Measurements from ENCODE around the gene WNT7A. TPM values are rescaled to one million over a fixed set of nuclear protein-coding genes. Genes with fewer than 3 reads are reported as not detected.

The WNT7A gene
- total RNA-seq, 4 donors from 2014 or later, result 0.17 TPM; not detected in 3

DNA sequence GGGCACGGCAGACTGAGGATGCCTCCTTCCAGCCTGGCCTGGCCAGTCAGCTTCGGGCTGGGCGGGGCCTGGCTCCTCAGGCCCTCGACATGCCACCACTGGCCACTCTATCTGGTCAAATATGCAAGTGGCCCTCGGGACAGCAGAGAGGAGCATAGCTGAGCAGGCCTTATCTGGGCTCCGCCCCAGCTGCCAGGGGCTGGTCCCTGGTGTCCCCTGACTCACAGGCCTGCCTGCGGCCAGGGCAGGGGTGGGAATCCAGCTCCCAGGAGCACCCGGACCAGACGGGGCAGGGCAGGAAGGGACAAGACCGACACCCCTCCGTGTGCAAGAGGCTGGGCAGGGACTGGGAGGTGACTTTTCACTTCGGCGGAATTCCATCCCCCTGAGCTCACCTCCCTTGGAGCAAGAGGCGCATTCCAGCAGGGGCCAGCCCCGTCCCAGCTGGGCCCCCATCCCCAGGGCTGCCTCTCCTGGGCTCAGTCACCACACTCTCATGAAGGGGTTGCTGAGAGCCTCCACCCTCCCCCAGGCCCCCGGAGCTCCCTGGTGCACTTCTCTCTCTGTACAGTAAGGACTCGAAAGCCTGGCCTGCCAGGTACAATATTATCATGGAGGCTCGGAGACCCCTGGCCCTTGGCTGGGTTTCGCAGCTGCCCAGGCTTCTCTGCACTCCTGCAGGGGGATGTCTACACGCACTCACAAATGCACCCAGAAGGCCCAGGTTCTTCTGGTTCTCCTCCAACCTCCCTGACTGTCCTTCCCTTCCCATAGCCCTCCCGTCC is 29.5 kb downstream of the WNT7A start:
- TF ChIP-seq, protein P1, sequence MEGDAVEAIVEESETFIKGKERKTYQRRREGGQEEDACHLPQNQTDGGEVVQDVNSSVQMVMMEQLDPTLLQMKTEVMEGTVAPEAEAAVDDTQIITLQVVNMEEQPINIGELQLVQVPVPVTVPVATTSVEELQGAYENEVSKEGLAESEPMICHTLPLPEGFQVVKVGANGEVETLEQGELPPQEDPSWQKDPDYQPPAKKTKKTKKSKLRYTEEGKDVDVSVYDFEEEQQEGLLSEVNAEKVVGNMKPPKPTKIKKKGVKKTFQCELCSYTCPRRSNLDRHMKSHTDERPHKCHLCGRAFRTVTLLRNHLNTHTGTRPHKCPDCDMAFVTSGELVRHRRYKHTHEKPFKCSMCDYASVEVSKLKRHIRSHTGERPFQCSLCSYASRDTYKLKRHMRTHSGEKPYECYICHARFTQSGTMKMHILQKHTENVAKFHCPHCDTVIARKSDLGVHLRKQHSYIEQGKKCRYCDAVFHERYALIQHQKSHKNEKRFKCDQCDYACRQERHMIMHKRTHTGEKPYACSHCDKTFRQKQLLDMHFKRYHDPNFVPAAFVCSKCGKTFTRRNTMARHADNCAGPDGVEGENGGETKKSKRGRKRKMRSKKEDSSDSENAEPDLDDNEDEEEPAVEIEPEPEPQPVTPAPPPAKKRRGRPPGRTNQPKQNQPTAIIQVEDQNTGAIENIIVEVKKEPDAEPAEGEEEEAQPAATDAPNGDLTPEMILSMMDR (IDR thresholded peaks at IDR 0.05; ENCODE audit: low read depth), result no peak

DNA sequence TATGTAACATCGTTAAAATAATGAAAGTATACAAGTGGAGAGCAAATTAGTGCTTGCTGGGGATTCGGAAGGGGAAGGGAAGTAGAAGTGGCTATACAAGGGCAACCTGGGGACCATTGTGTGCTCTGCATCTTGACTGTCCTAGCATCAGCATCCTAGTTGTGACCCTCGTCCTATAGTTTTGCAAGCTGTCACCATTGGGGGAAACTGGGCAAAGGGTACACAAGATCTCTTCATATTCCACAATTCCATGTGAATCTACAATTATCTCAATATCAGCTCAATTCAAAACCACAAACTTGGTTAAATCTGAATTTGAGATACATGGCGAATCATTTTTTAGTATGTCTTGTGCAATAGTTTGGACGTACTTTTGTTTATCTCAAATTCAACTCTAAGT is 30.9 kb downstream of the WNT7A start:
- TF ChIP-seq, protein P1 (IDR thresholded peaks at IDR 0.05; ENCODE audit: low read depth), result no peak

- TF ChIP-seq, protein P1 (IDR thresholded peaks at IDR 0.05; ENCODE audit: low read depth), result no peak
These were observed 32.9 kb downstream of the WNT7A start for GRCh38 chr3:13846716-13847570.

DNA sequence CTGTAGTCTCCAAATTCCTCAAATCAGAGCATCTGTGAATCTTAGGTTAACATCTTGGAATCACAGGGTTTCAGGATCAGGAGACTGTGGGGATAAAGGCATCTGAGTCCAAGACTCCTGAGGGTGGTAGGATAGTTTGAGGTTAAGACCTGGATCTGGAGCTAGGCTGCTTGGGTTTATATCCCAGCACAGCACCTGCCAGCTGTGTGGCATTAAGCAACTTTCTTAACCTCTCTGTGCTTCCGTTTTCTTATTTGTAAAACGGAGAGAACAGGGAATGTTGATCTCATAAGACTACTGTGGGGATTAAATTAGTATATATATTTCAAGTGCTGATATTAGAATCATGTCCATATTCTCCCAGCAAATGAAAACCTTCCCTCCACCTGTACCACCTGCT is 33.6 kb downstream of the WNT7A start:
- TF ChIP-seq, protein P1 (IDR thresholded peaks at IDR 0.05; ENCODE audit: low read depth), result no peak

GRCh38 chr3:13845806-13846205 is 34.1 kb downstream of the WNT7A start:
- TF ChIP-seq, protein P1 (IDR thresholded peaks at IDR 0.05; ENCODE audit: low read depth), result no peak

- TF ChIP-seq, protein P1 (IDR thresholded peaks at IDR 0.05; ENCODE audit: low read depth), result no peak
These were observed 35.0 kb downstream of the WNT7A start for GRCh38 chr3:13844911-13845310.

GRCh38 chr3:13844286-13844685 is 35.6 kb downstream of the WNT7A start:
- TF ChIP-seq, protein P1 (IDR thresholded peaks at IDR 0.05; ENCODE audit: low read depth), result no peak

All from subcutaneous adipose tissue (tissue), 4 donors.